H9 (cell line): ENCODE results near the gene RBFOX2. TPM values are rescaled to one million over a fixed set of nuclear protein-coding genes. Genes with fewer than 3 reads are reported as not detected.

Source experiments
- DNase-seq: peaks from one replicate; pipeline ENCODE4 v3.0.0-alpha.2; 2017
- H2AFZ ChIP-seq: one replicate; pipeline ENCODE4 v1.6.1; 2013; ENCODE audit warnings: mild to moderate bottlenecking, low read length, control low read depth, moderate library complexity
- H2AK5ac ChIP-seq: 2 replicates; pipeline ENCODE4 v1.6.1; 2013; ENCODE audit warnings: low read length, control low read depth, mixed read lengths; ENCODE audit not compliant: insufficient read length
- H2BK120ac ChIP-seq: one replicate; pipeline ENCODE4 v1.6.1; 2013; ENCODE audit warnings: low read depth, mild to moderate bottlenecking, low read length, control low read depth, inconsistent platforms; ENCODE audit not compliant: poor library complexity, severe bottlenecking
- H2BK12ac ChIP-seq: 2 replicates; pipeline ENCODE4 v1.6.1; 2013; ENCODE audit warnings: low read length, control low read depth, mixed read lengths, low read depth; ENCODE audit not compliant: insufficient read length
- H2BK15ac ChIP-seq: 2 replicates; pipeline ENCODE4 v1.6.1; 2013; ENCODE audit warnings: low read depth, low read length, control low read depth
- H2BK20ac ChIP-seq: one replicate; pipeline ENCODE4 v1.6.1; 2013; ENCODE audit warnings: low read depth, mild to moderate bottlenecking, low read length, control low read depth, inconsistent platforms; ENCODE audit not compliant: poor library complexity, severe bottlenecking
- H2BK5ac ChIP-seq: 2 replicates; pipeline ENCODE4 v1.6.1; 2013; ENCODE audit warnings: low read length, control low read depth, mixed read lengths; ENCODE audit not compliant: insufficient read length
- H3K14ac ChIP-seq: 2 replicates; pipeline ENCODE4 v1.6.1; 2013; ENCODE audit warnings: low read length, control low read depth; ENCODE audit not compliant: insufficient read depth
- H3K18ac ChIP-seq: 2 replicates; pipeline ENCODE4 v1.6.1; 2013; ENCODE audit warnings: low read depth, mild to moderate bottlenecking, mixed read lengths, low read length, control low read depth; ENCODE audit not compliant: insufficient read length
- H3K23ac ChIP-seq: 2 replicates; pipeline ENCODE4 v1.6.1; 2013; ENCODE audit warnings: low read length, control low read depth, mixed read lengths, low read depth; ENCODE audit not compliant: insufficient read length
- H3K23me2 ChIP-seq: 2 replicates; pipeline ENCODE4 v1.6.1; 2013; ENCODE audit warnings: low read depth, mild to moderate bottlenecking, mixed read lengths, low read length, control low read depth; ENCODE audit not compliant: insufficient read length, poor library complexity, severe bottlenecking
- H3K27ac ChIP-seq: 2 replicates; pipeline ENCODE4 v1.5.1; 2013; ENCODE audit warnings: low read length, control low read depth, mixed read lengths, low read depth; ENCODE audit not compliant: insufficient read length
- H3K27me3 ChIP-seq: 2 replicates; pipeline ENCODE4 v1.6.1; 2013; ENCODE audit warnings: low read length, control low read depth, inconsistent platforms; ENCODE audit not compliant: insufficient read depth
- H3K4ac ChIP-seq: 2 replicates; pipeline ENCODE4 v1.6.1; 2013; ENCODE audit warnings: low read depth, mild to moderate bottlenecking, control low read depth, inconsistent platforms, low read length, moderate library complexity
- H3K4me1 ChIP-seq: 2 replicates; pipeline ENCODE4 v1.6.1; 2013; ENCODE audit warnings: low read length, control low read depth, inconsistent platforms; ENCODE audit not compliant: insufficient read depth
- H3K4me2 ChIP-seq: 2 replicates; pipeline ENCODE4 v1.6.1; 2013; ENCODE audit warnings: low read length, control low read depth, mixed read lengths; ENCODE audit not compliant: insufficient read length, insufficient read depth
- H3K56ac ChIP-seq: 2 replicates; pipeline ENCODE4 v1.6.1; 2013; ENCODE audit warnings: low read depth, mild to moderate bottlenecking, mixed read lengths, low read length, control low read depth; ENCODE audit not compliant: insufficient read length
- H3K79me1 ChIP-seq: 2 replicates; pipeline ENCODE4 v1.6.1; 2013; ENCODE audit warnings: low read depth, mild to moderate bottlenecking, moderate library complexity, low read length, control low read depth, inconsistent platforms; ENCODE audit not compliant: insufficient read depth, poor library complexity, severe bottlenecking
- H3K79me2 ChIP-seq: 2 replicates; pipeline ENCODE4 v1.6.1; 2013; ENCODE audit warnings: low read length, control low read depth, inconsistent platforms; ENCODE audit not compliant: insufficient read depth
- H3K9ac ChIP-seq: 2 replicates; pipeline ENCODE4 v1.6.1; 2013; ENCODE audit warnings: low read length, control low read depth, mixed read lengths; ENCODE audit not compliant: insufficient read length; ENCODE audit errors: extremely low read depth
- H3K9me3 ChIP-seq: one replicate; pipeline ENCODE4 v1.6.1; 2013; ENCODE audit warnings: low read depth, low read length, inconsistent platforms; ENCODE audit not compliant: control insufficient read depth
- H3T11ph ChIP-seq: one replicate; pipeline ENCODE4 v1.6.1; 2013; ENCODE audit warnings: mild to moderate bottlenecking, low read length, control low read depth, inconsistent platforms
- H4K20me1 ChIP-seq: one replicate; pipeline ENCODE4 v1.6.1; 2013; ENCODE audit not compliant: control insufficient read depth, insufficient read length, insufficient read depth
- H4K5ac ChIP-seq: 2 replicates; pipeline ENCODE4 v1.6.1; 2013; ENCODE audit warnings: low read depth, mild to moderate bottlenecking, mixed read lengths, low read length, control low read depth; ENCODE audit not compliant: insufficient read length
- H4K8ac ChIP-seq: replicated peaks from 2 replicates; pipeline ENCODE4 v1.6.1; 2013; ENCODE audit warnings: low read length, control low read depth, mixed read lengths, low read depth; ENCODE audit not compliant: insufficient read length
- H4K91ac ChIP-seq: 2 replicates; pipeline ENCODE4 v1.6.1; 2013; ENCODE audit warnings: low read depth, mild to moderate bottlenecking, moderate library complexity, mixed read lengths, low read length, control low read depth; ENCODE audit not compliant: insufficient read length
- H3K27ac Mint-ChIP-seq, 3 experiments: 2 replicates in 2 of 3; 3 replicates in 1 of 3; pipeline ENCODE4 v1.8.0; 2020 to 2021; ENCODE audit warnings: mixed read lengths in 3 of 3, mild to moderate bottlenecking in 1 of 3, moderate library complexity in 1 of 3
- H3K27me3 Mint-ChIP-seq: 2 replicates; pipeline ENCODE4 v1.8.0; 2021; ENCODE audit warnings: low read depth, mild to moderate bottlenecking, moderate library complexity, mixed read lengths
- H3K36me3 Mint-ChIP-seq, 3 experiments: 2 replicates in 2 of 3; 3 replicates in 1 of 3; pipeline ENCODE4 v1.8.0; 2020 to 2021; ENCODE audit warnings: low read depth in 3 of 3, mixed read lengths in 3 of 3; ENCODE audit not compliant: insufficient read depth in 1 of 3
- H3K4me1 Mint-ChIP-seq, 2 experiments: 2 replicates each; pipeline ENCODE4 v1.8.0; 2020; ENCODE audit warnings: mixed read lengths in 2 of 2
- H3K4me3 Mint-ChIP-seq, 2 experiments: 2 replicates in 1 of 2; 3 replicates in 1 of 2; pipeline ENCODE4 v1.8.0; 2020 to 2021; ENCODE audit warnings: mild to moderate bottlenecking in 2 of 2, mixed read lengths in 2 of 2, moderate library complexity in 1 of 2
- H3K9me3 Mint-ChIP-seq, 2 experiments: 2 replicates in 1 of 2; 3 replicates in 1 of 2; pipeline ENCODE4 v1.8.0; 2020; ENCODE audit warnings: mild to moderate bottlenecking in 2 of 2, mixed read lengths in 2 of 2, moderate library complexity in 1 of 2
- CTCF ChIP-seq: fragments of 200-600 bp; sonication (generic); conservative IDR thresholded peaks from 3 replicates; pipeline ENCODE4 v1.8.0; 2021; ENCODE audit warnings: antibody characterized with exemption, mild to moderate bottlenecking
- WGBS: extraction: QIAGEN DNeasy Blood & Tissue Kit; methylation state at CpG from one replicate; pipeline ENCODE4 v1.1.7; 2013; ENCODE audit warnings: missing lambda C conversion rate, low lambda C conversion rate, mixed read lengths; ENCODE audit not compliant: insufficient read length; ENCODE audit errors: extremely low coverage; 5-methylcytosine and 5-hydroxymethylcytosine counted together
- total RNA-seq: library from RNA; stranded (reverse); gene quantifications from 2 replicates; pipeline ENCODE4 v1.2.1, GENCODE V29; 2021

Gene RBFOX2
- total RNA-seq, 1 experiment from 2014 or later = 84.7 TPM

- H3K4ac ChIP-seq = no peak overlapping the region
- H3T11ph ChIP-seq = no peak overlapping the region
- H2AK5ac ChIP-seq = no peak overlapping the region
- no peaks in the 10 kb centered on the region for H3K9me3 Mint-ChIP-seq
- no peak overlapping the region for H3K56ac ChIP-seq
- no peak overlapping the region for H2BK20ac ChIP-seq
- no peak overlapping the region for H4K91ac ChIP-seq
- no peaks in the 10 kb centered on the region for H3K23me2 ChIP-seq
- no peak overlapping the region for H2BK15ac ChIP-seq
- H2AFZ ChIP-seq = no peak overlapping the region
- no peaks in the 10 kb centered on the region; a peak in 1 of 7 replicates for H3K36me3 Mint-ChIP-seq
- H3K18ac ChIP-seq = no peak overlapping the region
- no peak overlapping the region for H3K27ac ChIP-seq
- no peaks in the 10 kb centered on the region for H3K9me3 ChIP-seq
- WGBS = no CpG with 5 or more reads among the region's 4 CpGs
- no peak for TF ChIP-seq CTCF
- H3K4me3 Mint-ChIP-seq = no peak overlapping the region
- peaks cover 6% of the 10 kb centered on the region; the same call in 1 of the 2 replicates for H3K4me1 ChIP-seq
- H3K79me1 ChIP-seq = no peaks in the 10 kb centered on the region
- H2BK5ac ChIP-seq = no peak overlapping the region
- no peak overlapping the region for H2BK120ac ChIP-seq
- no peak overlapping the region for H3K14ac ChIP-seq
- H3K9ac ChIP-seq = no peak overlapping the region
- H4K20me1 ChIP-seq = no peaks in the 10 kb centered on the region
- H3K4me2 ChIP-seq = no peak overlapping the region
- H4K5ac ChIP-seq = no peak overlapping the region
- no peak overlapping the region for H3K23ac ChIP-seq
- no peak overlapping the region for H2BK12ac ChIP-seq
- H3K79me2 ChIP-seq = peaks cover 5% of the 10 kb centered on the region; the same call in 1 of the 2 replicates
- DNase-seq = no peak
- no peak overlapping the region for H4K8ac ChIP-seq
- no peaks in the 10 kb centered on the region for H3K27me3 Mint-ChIP-seq
- no peaks in the 10 kb centered on the region for H3K27me3 ChIP-seq
- peaks cover 23 to 29% of the 10 kb centered on the region in 2 experiments for H3K4me1 Mint-ChIP-seq
- no peak overlapping the region for H3K27ac Mint-ChIP-seq
Observed at GRCh38 chr22:35886309-35886708, 142.3 kb downstream of the RBFOX2 start.
